ENCODE measurements around the gene ESRRG. TPM values are rescaled to one million over a fixed set of nuclear protein-coding genes. Genes with fewer than 3 reads are reported as not detected.

ESRRG gene
- total and polyA plus RNA-seq, 7 donors = under 0.01 to 0.71 (median 0.33) TPM

- Histone ChIP-seq H3K9me3 (no peaks in the 10 kb centered on the region), H3K27me3 (no peaks in the 10 kb centered on the region), H3K4me3 (no peak overlapping the region), H3K4me1 (no peaks in the 10 kb centered on the region), H3K27ac (no peak overlapping the region), H3K36me3 (no peaks in the 10 kb centered on the region)
- no peak for DNase-seq
- TF ChIP-seq CTCF (IDR thresholded peaks at IDR 0.05) (no peak), POLR2AphosphoS5 (IDR thresholded peaks at IDR 0.05) (no peak), EP300 (IDR thresholded peaks at IDR 0.05) (no peak), POLR2A (IDR thresholded peaks at IDR 0.05) (no peak)
- intact Hi-C loops (cut with DNase I) = loop anchor here (10.0 kb wide), 1 partner anchor 468 kb away; no protein-coding TSS in a partner anchor
- WGBS, 2 donors = 53 to 79% methylated on average over 5 of the region's 5 CpGs
Observed at GRCh38 chr1:216607067-216607697, 116.0 kb downstream of the ESRRG start.

GRCh38 chr1:216606047-216606637 lies 117.1 kb downstream of the ESRRG start:
- intact Hi-C loops (cut with DNase I) = loop anchor here (10.0 kb wide), 1 partner anchor 469 kb away; no protein-coding TSS in a partner anchor

GRCh38 chr1:216604771-216605170 lies 118.5 kb downstream of the ESRRG start:
- no peaks in the 10 kb centered on the region for H3K36me3 ChIP-seq
- H3K4me3 ChIP-seq = no peak overlapping the region
- no peak for DNase-seq
- 33 to 76% methylated on average over 1 of the region's 1 CpG for WGBS, 2 donors
- TF ChIP-seq CTCF (IDR thresholded peaks at IDR 0.05) = no peak
- TF ChIP-seq POLR2AphosphoS5 (IDR thresholded peaks at IDR 0.05) = no peak
- TF ChIP-seq EP300 (IDR thresholded peaks at IDR 0.05) = no peak
- TF ChIP-seq POLR2A (IDR thresholded peaks at IDR 0.05) = no peak
- intact Hi-C loops (cut with DNase I) = loop anchor here (10.0 kb wide), 1 partner anchor 470 kb away; no protein-coding TSS in a partner anchor
- H3K27me3 ChIP-seq = no peaks in the 10 kb centered on the region
- H3K9me3 ChIP-seq = no peaks in the 10 kb centered on the region
- peaks cover 0 to 9% (median 0%) of the 10 kb centered on the region in 4 donors for H3K4me1 ChIP-seq
- no peak overlapping the region for H3K27ac ChIP-seq

More at GRCh38 chr1:216606047-216606637, 117.1 kb downstream of the ESRRG start:
- Histone ChIP-seq H3K27me3 (no peaks in the 10 kb centered on the region), H3K4me1 (peaks cover 0 to 4% (median 0%) of the 10 kb centered on the region in 4 donors), H3K27ac (no peak overlapping the region), H3K9me3 (no peaks in the 10 kb centered on the region), H3K4me3 (no peak overlapping the region), H3K36me3 (no peaks in the 10 kb centered on the region)
- WGBS, 2 donors = 61 to 75% methylated on average over 4 of the region's 4 CpGs
- no peak for DNase-seq
- TF ChIP-seq POLR2A (IDR thresholded peaks at IDR 0.05) = no peak
- TF ChIP-seq CTCF (IDR thresholded peaks at IDR 0.05) = no peak
- no peak for TF ChIP-seq EP300 (IDR thresholded peaks at IDR 0.05)
- TF ChIP-seq POLR2AphosphoS5 (IDR thresholded peaks at IDR 0.05) = no peak

- no peaks in the 10 kb centered on the region for H3K36me3 ChIP-seq
- WGBS, 2 donors = 1 to 2% methylated on average over 58 of the region's 58 CpGs
- peaks cover 0 to 9% (median 0%) of the 10 kb centered on the region in 4 donors for H3K4me1 ChIP-seq
- H3K9me3 ChIP-seq = no peaks in the 10 kb centered on the region
- peak overlapping the region; percentile 91 to 96 (median 93) for H3K27ac ChIP-seq
- H3K4me3 ChIP-seq = peak overlapping the region; percentile 56 to 76 (median 65)
- H3K27me3 ChIP-seq = no peaks in the 10 kb centered on the region
- TF ChIP-seq EP300 (IDR thresholded peaks at IDR 0.05) (no peak), CTCF (IDR thresholded peaks at IDR 0.05) (peak in 3 of 4 experiments; percentile 24 to 60 (median 36)), POLR2AphosphoS5 (IDR thresholded peaks at IDR 0.05) (peak in 3 of 4 donors; percentile 25 to 37 (median 35)), POLR2A (IDR thresholded peaks at IDR 0.05) (no peak)
- intact Hi-C loops (cut with DNase I) = loop anchor here (10.0 kb wide), 1 partner anchor 474 kb away; no protein-coding TSS in a partner anchor
- DNase-seq = peak; percentile 87
Observed at GRCh38 chr1:216600730-216601609, 122.3 kb downstream of the ESRRG start.
